GM12874 (cell line): Measurements from ENCODE around the gene LGALS8.

ENCODE experiments used
- CTCF ChIP-seq: IDR thresholded peaks from 2 replicates; pipeline ENCODE4 v1.5.1; 2011; ENCODE audit warnings: low read depth, mild to moderate bottlenecking, control low read depth, low read length, moderate library complexity; ENCODE audit not compliant: insufficient read depth

LGALS8 gene

GRCh38 chr1:236535662-236536161, 11.9 kb downstream of the LGALS8 start:
- TF ChIP-seq CTCF, result no peak

GRCh38 chr1:236536540-236536939, 12.8 kb downstream of the LGALS8 start:
- TF ChIP-seq CTCF, result no peak

GRCh38 chr1:236540813-236541465, 17.2 kb downstream of the LGALS8 start:
- no peak for TF ChIP-seq CTCF

GRCh38 chr1:236541710-236542109, 17.9 kb downstream of the LGALS8 start:
- TF ChIP-seq CTCF, result no peak

GRCh38 chr1:236543065-236543669, 19.4 kb downstream of the LGALS8 start:
- TF ChIP-seq CTCF, result peak; percentile 12; the same call in 1 of the 2 replicates

- no peak for TF ChIP-seq CTCF
Measured at GRCh38 chr1:236545621-236546169, 21.9 kb downstream of the LGALS8 start.

- TF ChIP-seq CTCF, result no peak
Measured at GRCh38 chr1:236548452-236548851, 24.7 kb downstream of the LGALS8 start.
